Keratinocyte (primary cell): ENCODE results near the gene USP48. TPM values are rescaled to one million over a fixed set of nuclear protein-coding genes. Genes with fewer than 3 reads are reported as not detected.

Source experiments
- DNase-seq: peaks from one replicate; pipeline ENCODE4 v3.0.0-alpha.2; 2011; ENCODE audit warnings: low read depth, missing footprints, low spot score
- FAIRE-seq: peaks from 2 replicates; lab custom pipeline; 2011; peaks lifted over from hg19 to GRCh38; lab: Jason Lieb, UNC
- H2AFZ ChIP-seq: 2 replicates; pipeline ENCODE4 v1.6.0; 2012; ENCODE audit warnings: low read length, control low read depth, inconsistent platforms; ENCODE audit not compliant: control insufficient read depth
- H3K27ac ChIP-seq: 2 replicates; pipeline ENCODE4 v1.5.1; 2011; ENCODE audit warnings: low read length; ENCODE audit not compliant: control insufficient read depth, insufficient read depth
- H3K27me3 ChIP-seq: 3 replicates; pipeline ENCODE4 v1.6.0; 2011; ENCODE audit warnings: low read length; ENCODE audit not compliant: control insufficient read depth, insufficient read depth; ENCODE audit errors: extremely low read depth
- H3K36me3 ChIP-seq, 2 experiments: 2 replicates in 1 of 2; 3 replicates in 1 of 2; pipeline ENCODE4 v1.5.1; 2011; ENCODE audit warnings: low read length in 2 of 2, mild to moderate bottlenecking in 1 of 2; ENCODE audit not compliant: control insufficient read depth in 2 of 2, insufficient read depth in 2 of 2; ENCODE audit errors: extremely low read depth in 1 of 2
- H3K4me1 ChIP-seq: 3 replicates; pipeline ENCODE4 v1.5.1; 2011; ENCODE audit warnings: low read length; ENCODE audit not compliant: control insufficient read depth, insufficient read depth; ENCODE audit errors: extremely low read depth
- H3K4me2 ChIP-seq: 3 replicates; pipeline ENCODE4 v1.6.0; 2011; ENCODE audit warnings: low read depth, low read length; ENCODE audit not compliant: control insufficient read depth, insufficient read depth; ENCODE audit errors: extremely low read depth
- H3K4me3 ChIP-seq, 3 experiments: fragments of 200-600 bp in 1 of 3; sonication (generic) in 1 of 3; 2 replicates in 2 of 3; 3 replicates in 1 of 3; pipeline ENCODE4 v1.5.1; 2011 to 2016; ENCODE audit warnings: low read length in 3 of 3, mild to moderate bottlenecking in 3 of 3, control low read depth in 2 of 3, inconsistent platforms in 1 of 3, low read depth in 1 of 3, mixed read lengths in 1 of 3, mixed run types in 1 of 3, moderate library complexity in 1 of 3; ENCODE audit not compliant: control insufficient read depth in 2 of 3, insufficient read depth in 2 of 3; ENCODE audit errors: extremely low read depth in 1 of 3
- H3K79me2 ChIP-seq: 2 replicates; pipeline ENCODE4 v1.6.0; 2012; ENCODE audit warnings: low read length; ENCODE audit not compliant: control insufficient read depth, insufficient read depth
- H3K9ac ChIP-seq: 3 replicates; pipeline ENCODE4 v1.6.0; 2011; ENCODE audit warnings: low read length; ENCODE audit not compliant: control insufficient read depth, insufficient read depth; ENCODE audit errors: extremely low read depth
- H3K9me1 ChIP-seq: 3 replicates; pipeline ENCODE4 v1.6.0; 2011; ENCODE audit warnings: low read length; ENCODE audit not compliant: control insufficient read depth, insufficient read depth; ENCODE audit errors: extremely low read depth
- H3K9me3 ChIP-seq: 2 replicates; pipeline ENCODE4 v1.5.1; 2012; ENCODE audit warnings: low read depth, low read length; ENCODE audit not compliant: control insufficient read depth
- H4K20me1 ChIP-seq: 3 replicates; pipeline ENCODE4 v1.6.0; 2011; ENCODE audit warnings: low read length; ENCODE audit not compliant: control insufficient read depth, insufficient read depth; ENCODE audit errors: extremely low read depth
- EZH2 ChIP-seq: IDR thresholded peaks from one replicate; pipeline ENCODE4 v1.6.1; 2012; ENCODE audit warnings: inconsistent platforms, mild to moderate bottlenecking, low read length, moderate library complexity
- dilution Hi-C: fragments of 300-500 bp; cut with MboI; formaldehyde crosslinking; loops from one replicate; pipeline ENCODE4 v1.7.0; 2020; ENCODE audit warnings: low sequenced_read_pairs; ENCODE audit not compliant: extremely low pct_ligation_motif_present
- polyA plus RNA-seq, 5 experiments: library from polyadenylated mRNA; depleted of rRNA in 3 of 5; stranded (reverse) in 3 of 5; stranded (forward) in 1 of 5; unstranded in 1 of 5; fragments of >200 nt; gene quantifications; 1 replicate in 1 of 5; 2 replicates in 3 of 5; 3 replicates in 1 of 5; pipeline versions ENCODE4 v1.2.1 to v1.2.3, GENCODE V29; 2011 to 2012; ENCODE audit warnings: missing spikeins in 2 of 5, low read depth in 1 of 5, low replicate concordance in 1 of 5
- TF ChIP-seq, protein P1 (sequence below), 3 experiments: IDR thresholded peaks in 1 of 3; conservative IDR thresholded peaks in 1 of 3; optimal IDR thresholded peaks in 1 of 3; 2 replicates in 2 of 3; 3 replicates in 1 of 3; pipeline versions ENCODE3 to v1.5.1; 2011; ENCODE audit warnings: low read length in 3 of 3, mild to moderate bottlenecking in 3 of 3, moderate library complexity in 2 of 3, control low read depth in 1 of 3, inconsistent platforms in 1 of 3; ENCODE audit not compliant: insufficient read depth in 2 of 3; ENCODE audit errors: extremely low read depth in 1 of 3

USP48 gene
- polyA plus RNA-seq, 1 donor (not counting 4 experiments of a cell fraction or from before 2014, with no cell fraction given): 33.0 TPM

DNA sequence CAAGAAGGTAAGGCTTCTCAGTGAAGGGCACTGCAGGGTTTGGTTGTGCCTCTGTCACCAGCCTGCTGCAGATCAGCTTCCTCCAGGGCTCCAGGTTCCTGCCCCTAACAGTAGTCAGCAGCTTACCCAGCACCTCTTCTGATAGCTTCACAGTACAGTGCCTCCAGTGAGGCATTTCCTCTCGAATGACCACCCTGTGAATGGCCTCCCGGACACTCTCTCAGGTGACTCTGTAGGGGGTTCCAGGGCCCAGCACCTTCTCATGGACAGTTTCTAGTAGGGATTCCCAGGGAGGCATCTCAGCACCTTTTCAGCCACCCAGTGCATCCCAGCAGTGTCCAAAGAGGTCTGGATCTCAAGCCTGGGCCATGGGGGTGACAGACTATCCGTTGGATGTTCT is 28.4 kb downstream of the USP48 start:
- Histone ChIP-seq H4K20me1 (no peaks in the 10 kb centered on the region), H3K36me3 (peaks cover 8 to 18% of the 10 kb centered on the region in 2 experiments), H3K9ac (no peak overlapping the region), H2AFZ (no peak overlapping the region), H3K27me3 (no peaks in the 10 kb centered on the region), H3K4me3 (no peak overlapping the region), H3K9me1 (no peaks in the 10 kb centered on the region), H3K79me2 (peaks cover 25% of the 10 kb centered on the region), H3K27ac (no peak overlapping the region), H3K4me1 (no peaks in the 10 kb centered on the region), H3K9me3 (no peaks in the 10 kb centered on the region), H3K4me2 (no peak overlapping the region)
- DNase-seq: no peak
- no peak for TF ChIP-seq EZH2
- TF ChIP-seq, protein P1, sequence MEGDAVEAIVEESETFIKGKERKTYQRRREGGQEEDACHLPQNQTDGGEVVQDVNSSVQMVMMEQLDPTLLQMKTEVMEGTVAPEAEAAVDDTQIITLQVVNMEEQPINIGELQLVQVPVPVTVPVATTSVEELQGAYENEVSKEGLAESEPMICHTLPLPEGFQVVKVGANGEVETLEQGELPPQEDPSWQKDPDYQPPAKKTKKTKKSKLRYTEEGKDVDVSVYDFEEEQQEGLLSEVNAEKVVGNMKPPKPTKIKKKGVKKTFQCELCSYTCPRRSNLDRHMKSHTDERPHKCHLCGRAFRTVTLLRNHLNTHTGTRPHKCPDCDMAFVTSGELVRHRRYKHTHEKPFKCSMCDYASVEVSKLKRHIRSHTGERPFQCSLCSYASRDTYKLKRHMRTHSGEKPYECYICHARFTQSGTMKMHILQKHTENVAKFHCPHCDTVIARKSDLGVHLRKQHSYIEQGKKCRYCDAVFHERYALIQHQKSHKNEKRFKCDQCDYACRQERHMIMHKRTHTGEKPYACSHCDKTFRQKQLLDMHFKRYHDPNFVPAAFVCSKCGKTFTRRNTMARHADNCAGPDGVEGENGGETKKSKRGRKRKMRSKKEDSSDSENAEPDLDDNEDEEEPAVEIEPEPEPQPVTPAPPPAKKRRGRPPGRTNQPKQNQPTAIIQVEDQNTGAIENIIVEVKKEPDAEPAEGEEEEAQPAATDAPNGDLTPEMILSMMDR (optimal IDR thresholded peaks at IDR 0.05 in 1 of 3, IDR thresholded peaks at IDR 0.05 in 1 of 3, conservative IDR thresholded peaks at IDR 0.05 in 1 of 3; ENCODE audit: extremely low read depth in 1 of 3, insufficient read depth in 2 of 3, low read length in 3 of 3): no peak
- no peak for FAIRE-seq
- dilution Hi-C loops: no loop called here

DNA sequence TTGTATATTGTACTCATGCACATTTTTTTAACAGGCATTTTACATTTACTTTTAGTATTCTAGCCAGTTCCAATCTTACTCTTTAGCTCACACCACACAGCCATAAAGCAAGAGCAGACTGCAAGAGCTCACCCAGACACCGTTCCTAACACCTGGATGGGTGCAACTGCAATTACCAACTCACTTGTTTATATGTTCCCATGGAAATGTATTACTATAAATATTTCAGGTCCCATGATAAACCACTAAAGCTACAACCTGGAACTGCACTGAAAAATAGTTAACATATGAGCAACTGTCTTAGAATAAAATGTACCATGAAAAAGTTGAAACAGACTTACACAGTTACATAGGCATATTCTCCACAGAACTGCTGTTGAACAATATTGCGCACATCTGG is 30.8 kb downstream of the USP48 start:
- no peaks in the 10 kb centered on the region for H3K27me3 ChIP-seq
- no peak overlapping the region for H3K9ac ChIP-seq
- no peak overlapping the region for H3K27ac ChIP-seq
- H3K9me1 ChIP-seq: no peaks in the 10 kb centered on the region
- H3K4me3 ChIP-seq: no peak overlapping the region
- no peak overlapping the region for H2AFZ ChIP-seq
- FAIRE-seq (no peak), DNase-seq (no peak)
- peaks cover 3% of the 10 kb centered on the region for H3K79me2 ChIP-seq
- no peak overlapping the region for H3K4me2 ChIP-seq
- peaks cover 11 to 25% of the 10 kb centered on the region in 2 experiments for H3K36me3 ChIP-seq
- TF ChIP-seq, protein P1 (optimal IDR thresholded peaks at IDR 0.05 in 1 of 3, IDR thresholded peaks at IDR 0.05 in 1 of 3, conservative IDR thresholded peaks at IDR 0.05 in 1 of 3; ENCODE audit: extremely low read depth in 1 of 3, insufficient read depth in 2 of 3, low read length in 3 of 3): no peak
- no peak for TF ChIP-seq EZH2
- H3K4me1 ChIP-seq: no peaks in the 10 kb centered on the region
- H4K20me1 ChIP-seq: no peaks in the 10 kb centered on the region
- dilution Hi-C loops: no loop called here
- no peaks in the 10 kb centered on the region for H3K9me3 ChIP-seq
